NCI-H146 (cell line): ENCODE measurements around the gene HPCAL1.

ENCODE experiments used
- DNase-seq: peaks from one replicate; lab custom pipeline; 2025; lab: John Stamatoyannopoulos, UW

The HPCAL1 gene

DNA sequence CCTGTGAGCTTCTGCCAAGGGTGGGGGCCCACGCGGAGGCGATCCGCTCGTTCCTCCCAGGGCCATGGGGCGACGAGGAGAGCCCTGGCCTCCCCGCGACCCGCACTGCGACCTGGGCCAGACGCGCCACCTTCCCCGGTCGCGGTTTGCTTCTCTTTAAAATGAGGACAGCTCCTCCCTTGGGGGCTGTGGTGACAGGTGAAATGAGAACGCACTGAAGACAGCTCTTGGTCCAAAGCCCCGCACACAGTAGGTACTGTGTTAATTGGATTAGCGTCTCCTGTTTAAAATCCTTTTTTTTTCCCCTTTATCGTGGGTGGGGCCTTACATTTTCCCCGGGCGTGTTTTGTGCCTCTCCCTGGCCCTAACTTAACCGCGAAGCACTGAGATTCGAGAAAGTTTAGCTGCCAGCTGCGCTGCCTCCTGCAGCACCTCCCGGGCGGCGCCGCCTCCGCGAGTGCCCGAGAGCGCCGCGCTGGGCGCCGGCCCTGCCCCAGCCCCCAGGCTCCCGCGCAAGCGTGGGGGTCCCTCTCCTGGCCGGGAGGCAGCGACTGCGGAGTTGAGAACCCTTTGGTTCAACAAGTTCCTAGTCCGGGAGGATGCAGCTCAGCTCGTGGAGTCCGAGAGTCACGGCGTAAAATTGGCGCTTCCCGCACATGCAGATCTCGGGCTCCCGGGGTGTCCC, 1.1 kb downstream of the HPCAL1 start:
- DNase-seq = peak; percentile 39

DNA sequence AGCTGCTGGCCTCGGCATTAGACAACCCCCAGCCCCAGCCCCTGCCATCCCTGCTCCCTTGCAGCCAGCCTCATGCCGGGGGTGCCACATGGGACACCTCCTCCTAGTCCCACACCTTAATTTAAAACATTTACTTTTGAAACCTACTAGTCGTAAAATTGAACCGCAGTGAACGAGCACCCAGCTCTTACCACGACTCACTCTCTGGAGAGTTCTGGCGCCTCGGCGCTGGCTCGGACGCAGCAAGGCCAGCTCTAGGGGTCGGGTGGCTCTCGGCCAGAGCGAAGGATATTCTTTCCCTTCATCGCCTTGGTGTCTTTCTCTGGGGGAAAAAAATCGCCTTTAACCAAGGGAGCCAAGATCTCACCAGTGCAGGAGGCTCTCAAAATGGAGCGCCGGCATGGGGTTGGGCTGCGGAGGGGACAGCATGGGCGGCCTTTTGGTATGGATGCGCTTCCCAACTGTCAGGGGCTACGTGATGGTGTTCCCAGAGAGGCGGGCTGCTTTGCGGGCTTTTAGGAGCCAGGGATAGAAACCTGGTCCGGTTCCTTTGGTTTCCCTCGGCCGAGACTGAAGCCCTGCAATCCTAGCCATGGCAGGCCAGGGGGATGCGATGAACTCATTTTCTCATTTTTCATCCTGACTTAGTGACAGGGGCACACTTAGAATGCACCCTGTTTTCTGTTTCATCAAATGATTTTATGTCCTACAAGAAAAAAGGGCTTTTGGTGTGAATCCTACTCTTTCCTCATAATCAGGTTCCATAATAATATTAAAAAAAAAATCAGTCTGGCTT, 2.0 kb downstream of the HPCAL1 start:
- DNase-seq = no peak

DNA sequence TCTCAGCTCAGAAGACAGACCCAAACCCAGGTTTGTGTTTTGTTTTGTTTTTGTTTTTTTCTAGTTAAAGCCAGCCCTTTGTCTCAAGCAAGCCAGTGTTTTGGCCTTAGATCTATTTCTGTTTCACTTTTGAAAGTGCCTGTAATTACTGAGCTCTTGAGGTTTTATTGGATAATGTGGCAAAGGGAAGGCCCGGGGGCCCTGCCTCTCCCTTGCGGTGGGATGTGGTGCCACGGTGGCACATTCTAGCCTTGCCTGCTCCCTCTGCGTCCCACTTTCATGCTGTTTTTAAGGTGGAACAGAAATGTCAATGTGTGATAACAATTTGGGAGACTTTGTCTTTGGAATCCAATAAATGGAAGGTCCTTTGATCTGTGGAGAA, 2.5 kb downstream of the HPCAL1 start:
- DNase-seq = no peak

DNA sequence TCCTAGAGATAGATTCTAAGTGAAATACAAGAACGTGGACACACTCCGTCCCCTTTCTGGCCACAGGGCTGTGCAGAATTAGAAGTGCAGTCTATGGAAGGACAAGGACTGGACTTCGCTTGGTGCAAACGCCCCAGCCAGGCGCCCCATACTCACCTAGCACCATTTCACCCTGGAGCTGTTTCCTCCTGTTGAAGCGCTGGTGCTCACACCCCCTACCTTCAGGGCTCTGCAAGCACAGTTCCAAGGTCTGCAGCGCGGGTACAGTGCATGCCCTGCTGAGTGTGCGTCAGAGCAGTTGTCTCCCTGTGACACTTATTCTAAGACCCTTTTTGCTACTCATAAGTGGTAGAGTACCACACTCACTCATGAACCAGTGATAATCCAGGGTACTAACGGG, 3.0 kb downstream of the HPCAL1 start:
- no peak for DNase-seq

DNA sequence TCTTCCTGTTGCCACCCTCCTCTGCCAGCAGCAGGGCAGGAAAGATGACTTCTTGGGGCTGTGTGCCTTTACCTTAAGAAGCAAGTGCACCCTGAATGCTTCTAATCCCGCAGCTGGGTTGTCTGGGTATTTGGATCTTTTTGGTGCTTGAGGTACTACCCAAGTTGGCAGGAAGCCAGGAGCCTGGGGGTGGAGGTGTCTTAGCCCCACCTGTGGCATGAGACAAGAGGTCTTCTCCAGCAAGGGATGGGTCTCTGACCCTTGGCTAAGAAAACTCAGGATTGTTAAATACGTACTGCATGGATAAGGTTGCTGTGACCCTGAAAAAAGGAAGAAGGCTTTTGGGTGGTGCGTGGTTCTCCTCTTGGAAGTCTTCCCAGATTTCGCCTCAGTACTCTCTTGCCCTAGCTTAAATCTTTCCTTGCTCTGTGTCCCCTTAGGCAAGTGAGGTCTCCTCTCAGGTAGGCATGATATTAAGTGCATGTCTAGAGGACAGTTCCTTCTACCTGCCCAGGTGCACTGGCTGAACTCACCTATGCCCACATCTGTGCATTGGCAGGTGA, 4.3 kb downstream of the HPCAL1 start:
- no peak for DNase-seq

DNA sequence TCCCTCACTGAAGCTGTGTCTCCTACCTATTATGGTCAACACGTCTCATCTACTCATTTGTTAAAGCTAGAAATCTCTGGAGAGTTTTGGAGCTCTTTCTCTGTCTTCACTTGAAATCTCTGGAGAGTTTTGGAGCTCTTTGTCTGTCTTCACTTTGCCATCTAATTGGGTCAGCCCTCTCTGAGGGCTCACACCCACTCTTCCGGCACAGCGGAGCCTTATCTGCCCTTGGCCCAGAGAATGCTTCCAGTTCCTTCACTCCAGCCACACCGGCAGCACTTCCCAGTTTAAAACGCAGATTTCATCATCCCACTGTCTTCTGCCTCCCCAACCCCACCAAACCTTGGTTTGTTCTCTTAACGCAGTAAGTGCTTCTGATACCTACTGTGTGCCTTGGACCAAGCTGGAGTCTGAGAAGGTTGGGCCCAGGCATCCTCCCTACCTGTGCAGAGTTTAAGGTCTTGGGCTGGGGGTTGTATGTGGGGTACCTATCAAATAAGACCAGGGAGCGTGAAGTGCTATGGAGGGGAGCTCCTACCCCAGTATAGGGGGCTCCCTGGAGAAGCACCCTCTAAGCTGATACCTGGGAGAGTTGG, 5.0 kb downstream of the HPCAL1 start:
- no peak for DNase-seq

DNA sequence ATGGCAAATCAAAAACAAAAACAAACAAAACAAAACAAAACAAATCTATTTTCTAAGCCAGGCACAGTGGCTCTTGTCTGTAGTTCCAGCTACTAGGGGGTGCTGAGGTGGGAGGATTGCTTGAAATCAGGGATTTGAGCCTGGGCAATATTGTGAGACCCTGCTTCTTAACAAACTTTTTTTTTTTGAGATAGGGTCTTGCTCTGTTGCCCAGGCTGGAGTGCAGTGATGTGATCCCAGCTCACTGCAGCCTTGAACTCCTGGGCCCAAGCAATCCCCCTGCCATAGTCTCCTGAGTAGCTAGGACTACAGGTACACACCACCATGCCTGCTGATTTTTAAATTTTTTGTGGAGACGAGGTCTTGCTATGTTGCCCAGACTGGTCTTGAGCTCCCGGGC, 6.2 kb downstream of the HPCAL1 start:
- DNase-seq = no peak

DNA sequence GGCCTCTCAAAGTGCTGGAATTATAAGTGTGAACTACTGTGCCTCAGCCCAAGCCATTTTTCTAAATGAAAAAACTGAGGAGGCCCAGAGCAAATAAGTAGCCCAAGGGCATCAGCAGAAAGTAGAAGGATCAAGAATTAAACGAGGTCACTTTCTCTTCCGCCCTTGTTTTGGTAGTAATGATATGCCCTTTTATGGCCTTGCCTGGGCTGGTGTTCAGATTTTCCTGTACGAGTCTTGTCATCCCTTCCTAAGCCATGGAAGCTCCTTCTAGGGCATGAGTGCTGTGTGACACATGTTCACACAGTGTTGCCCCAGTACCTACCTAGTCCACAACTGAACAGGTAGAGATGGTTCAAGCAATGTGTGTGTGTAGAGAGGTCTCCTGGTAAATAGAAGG, 6.6 kb downstream of the HPCAL1 start:
- no peak for DNase-seq

- no peak for DNase-seq
Measured at GRCh38 chr2:10310309-10310888, 7.7 kb downstream of the HPCAL1 start.

- DNase-seq = no peak
Measured at GRCh38 chr2:10311736-10312135, 9.0 kb downstream of the HPCAL1 start.

GRCh38 chr2:10312437-10312957, 9.8 kb downstream of the HPCAL1 start:
- no peak for DNase-seq

- no peak for DNase-seq
Measured at GRCh38 chr2:10316336-10316735, 13.6 kb downstream of the HPCAL1 start.

DNA sequence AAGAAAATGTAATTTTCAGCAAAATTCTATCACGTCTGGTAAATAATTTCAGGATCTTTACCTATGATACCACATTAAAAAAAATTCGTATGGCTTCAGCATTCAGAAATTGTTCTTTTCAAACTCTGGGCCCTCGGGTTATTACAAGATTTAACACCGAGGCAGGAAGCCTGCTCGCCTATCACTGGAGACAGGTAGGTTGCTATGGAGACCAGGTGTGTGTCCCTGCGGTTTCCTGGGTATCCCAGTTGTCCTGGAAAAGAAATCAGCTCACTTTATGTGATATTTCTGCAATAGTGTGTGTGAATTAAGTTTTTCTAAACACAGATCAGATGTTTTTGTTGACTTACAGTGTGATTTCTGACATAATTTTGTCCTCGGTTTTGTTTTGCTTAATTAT, 14.2 kb downstream of the HPCAL1 start:
- peak; percentile 61 for DNase-seq

- DNase-seq = no peak
Measured at GRCh38 chr2:10317646-10318045, 14.9 kb downstream of the HPCAL1 start.

- DNase-seq = no peak
Measured at GRCh38 chr2:10318345-10318744, 15.6 kb downstream of the HPCAL1 start.

GRCh38 chr2:10319892-10320574, 17.3 kb downstream of the HPCAL1 start:
- DNase-seq = no peak

- DNase-seq = no peak
Measured at GRCh38 chr2:10320575-10320931, 17.8 kb downstream of the HPCAL1 start.

DNA sequence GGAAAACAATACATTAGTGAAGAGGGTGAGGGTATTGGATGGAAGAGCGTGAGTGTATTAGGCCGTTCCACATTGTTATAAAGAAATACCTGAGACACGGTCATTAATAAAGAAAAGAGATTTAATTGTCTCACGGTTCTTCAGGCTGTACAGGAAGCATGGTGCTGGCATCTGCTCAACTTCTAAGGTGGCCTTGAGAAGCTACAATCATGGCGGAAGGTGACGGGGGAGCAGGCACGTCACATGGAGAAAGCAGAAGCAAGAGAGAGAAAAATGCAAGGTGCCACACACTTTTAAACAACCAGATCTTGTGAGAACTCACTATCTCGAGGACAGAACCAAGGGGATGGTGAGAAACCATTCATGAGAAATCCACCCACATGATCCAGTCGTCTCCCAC, 18.2 kb downstream of the HPCAL1 start:
- no peak for DNase-seq

- no peak for DNase-seq
Measured at GRCh38 chr2:10321622-10322021, 18.9 kb downstream of the HPCAL1 start.

GRCh38 chr2:10322481-10322880, 19.8 kb downstream of the HPCAL1 start:
- no peak for DNase-seq

DNA sequence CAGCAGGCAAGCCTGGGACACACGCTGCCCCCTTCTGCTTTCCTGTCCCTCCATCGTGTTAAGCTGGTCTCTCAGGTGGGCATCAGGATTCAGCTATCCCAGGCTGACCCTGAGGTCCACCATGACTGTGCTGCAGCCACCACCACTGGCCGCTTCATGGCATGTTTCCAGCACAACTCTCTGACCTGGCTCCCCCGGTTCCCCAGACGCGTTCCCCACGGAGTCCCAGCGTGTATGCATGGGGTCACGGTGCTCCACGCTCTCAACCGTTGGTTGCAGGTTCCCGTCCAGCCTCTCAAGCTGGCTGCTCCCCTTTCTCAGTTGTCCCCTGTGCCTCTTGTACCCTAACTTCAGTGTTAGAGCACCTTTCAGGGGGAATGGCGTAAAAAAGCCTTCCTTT, 20.3 kb downstream of the HPCAL1 start:
- DNase-seq = no peak

DNA sequence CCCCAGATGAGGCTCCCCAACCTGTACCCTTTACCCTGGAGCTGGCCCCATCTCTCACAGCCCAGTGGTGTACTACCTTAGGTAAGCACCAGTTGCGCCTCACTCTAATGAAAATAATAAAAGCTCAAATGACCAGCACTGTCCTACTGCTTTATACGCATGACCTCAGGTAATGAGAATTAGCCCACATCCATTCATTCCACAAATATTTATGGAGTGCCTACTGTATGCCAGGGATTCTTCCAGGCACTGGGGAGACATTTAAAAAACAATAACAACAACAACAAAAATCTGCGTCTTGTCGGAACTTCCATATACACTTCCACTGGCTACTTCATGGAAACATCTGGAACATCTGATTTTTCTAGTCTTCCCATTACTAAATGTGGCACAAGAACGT, 20.8 kb downstream of the HPCAL1 start:
- DNase-seq = no peak
